Stimulated activated CD4-positive, alpha-beta T cell treated with anti-CD3 and anti-CD28 coated beads, Interleukin-12 subunit alpha, Interleukin-12 subunit beta, amount 100 ng/mL, for 48 hours (primary cell): ENCODE measurements around the gene RMC1.

ENCODE experiments used
- DNase-seq, 3 donors: peaks; one replicate each; pipeline ENCODE4 v3.0.0-alpha.2; 2020; ENCODE audit warnings: low read depth in 2 of 3, low spot score in 1 of 3

Gene RMC1

GRCh38 chr18:23529604-23530003, 26.3 kb downstream of the RMC1 start:
- DNase-seq, result no peak

- DNase-seq, result no peak
These were observed 26.9 kb downstream of the RMC1 start for GRCh38 chr18:23530195-23530594.

- no peak for DNase-seq
These were observed 28.6 kb downstream of the RMC1 start for GRCh38 chr18:23531912-23532311.

GRCh38 chr18:23532848-23533247, 29.5 kb downstream of the RMC1 start:
- DNase-seq, result no peak

GRCh38 chr18:23534276-23534675, 31.0 kb downstream of the RMC1 start:
- no peak for DNase-seq

GRCh38 chr18:23536204-23536603, 32.9 kb downstream of the RMC1 start:
- no peak for DNase-seq

GRCh38 chr18:23537274-23537673, 34.0 kb downstream of the RMC1 start:
- DNase-seq, result no peak

- no peak for DNase-seq
These were observed 34.7 kb downstream of the RMC1 start for GRCh38 chr18:23538001-23538400.

- DNase-seq, result no peak
These were observed 35.6 kb downstream of the RMC1 start for GRCh38 chr18:23538870-23539269.

GRCh38 chr18:23539296-23539695, 36.0 kb downstream of the RMC1 start:
- DNase-seq, result no peak

- DNase-seq, result no peak
These were observed 36.7 kb downstream of the RMC1 start for GRCh38 chr18:23539911-23540525.

- DNase-seq, result no peak
These were observed 37.6 kb downstream of the RMC1 start for GRCh38 chr18:23540867-23541266.

GRCh38 chr18:23541349-23542093, 38.2 kb downstream of the RMC1 start:
- DNase-seq, result no peak

- DNase-seq, result no peak
These were observed 39.1 kb downstream of the RMC1 start for GRCh38 chr18:23542461-23542860.

GRCh38 chr18:23545247-23545789, 42.0 kb downstream of the RMC1 start:
- DNase-seq, result no peak

GRCh38 chr18:23547306-23547705, 44.0 kb downstream of the RMC1 start:
- no peak for DNase-seq

GRCh38 chr18:23547846-23548245, 44.5 kb downstream of the RMC1 start:
- no peak for DNase-seq

GRCh38 chr18:23548275-23548674, 45.0 kb downstream of the RMC1 start:
- no peak for DNase-seq

- no peak for DNase-seq
These were observed 45.4 kb downstream of the RMC1 start for GRCh38 chr18:23548719-23549118.

GRCh38 chr18:23550898-23551297, 47.6 kb downstream of the RMC1 start:
- DNase-seq, result no peak

GRCh38 chr18:23551978-23552377, 48.7 kb downstream of the RMC1 start:
- DNase-seq, result no peak

GRCh38 chr18:23552505-23552904, 49.2 kb downstream of the RMC1 start:
- DNase-seq, result no peak

GRCh38 chr18:23553887-23554286, 50.6 kb downstream of the RMC1 start:
- DNase-seq, result no peak
